Measurements from ENCODE around the gene PRKAG1. TPM values are rescaled to one million over a fixed set of nuclear protein-coding genes. Genes with fewer than 3 reads are reported as not detected.

The PRKAG1 gene
- total RNA-seq, 1 donor from 2014 or later: 68.5 TPM

GRCh38 chr12:48969160-48969771 lies 49.3 kb downstream of the PRKAG1 start:
- H3K36me3 ChIP-seq (ENCODE audit: control insufficient read depth, insufficient read depth, low read length): no peaks in the 10 kb centered on the region
- peaks cover 65% of the 10 kb centered on the region for H3K27me3 ChIP-seq (ENCODE audit: control insufficient read depth, insufficient read depth, low read length)
- no peak for DNase-seq (ENCODE audit: low read depth)
- TF ChIP-seq CTCF (IDR thresholded peaks at IDR 0.05; ENCODE audit: insufficient read depth, low read length, poor library complexity, severe bottlenecking): no peak
- H3K4me3 ChIP-seq (ENCODE audit: low read depth, low read length): no peak overlapping the region

GRCh38 chr12:48968467-48968866 lies 50.1 kb downstream of the PRKAG1 start:
- Histone ChIP-seq H3K36me3 (ENCODE audit: control insufficient read depth, insufficient read depth, low read length) (no peaks in the 10 kb centered on the region), H3K27me3 (ENCODE audit: control insufficient read depth, insufficient read depth, low read length) (peaks cover 57% of the 10 kb centered on the region), H3K4me3 (ENCODE audit: low read depth, low read length) (no peak overlapping the region)
- DNase-seq (ENCODE audit: low read depth): no peak
- no peak for TF ChIP-seq CTCF (IDR thresholded peaks at IDR 0.05; ENCODE audit: insufficient read depth, low read length, poor library complexity, severe bottlenecking)

- no peaks in the 10 kb centered on the region for H3K36me3 ChIP-seq (ENCODE audit: control insufficient read depth, insufficient read depth, low read length)
- peaks cover 53% of the 10 kb centered on the region for H3K27me3 ChIP-seq (ENCODE audit: control insufficient read depth, insufficient read depth, low read length)
- no peak for DNase-seq (ENCODE audit: low read depth)
- no peak for TF ChIP-seq CTCF (IDR thresholded peaks at IDR 0.05; ENCODE audit: insufficient read depth, low read length, poor library complexity, severe bottlenecking)
- H3K4me3 ChIP-seq (ENCODE audit: low read depth, low read length): no peak overlapping the region
These were observed 50.6 kb downstream of the PRKAG1 start for GRCh38 chr12:48967991-48968390.

- DNase-seq (ENCODE audit: low read depth): no peak
- Histone ChIP-seq H3K27me3 (ENCODE audit: control insufficient read depth, insufficient read depth, low read length) (peaks cover 37% of the 10 kb centered on the region), H3K4me3 (ENCODE audit: low read depth, low read length) (no peak overlapping the region), H3K36me3 (ENCODE audit: control insufficient read depth, insufficient read depth, low read length) (no peaks in the 10 kb centered on the region)
- TF ChIP-seq CTCF (IDR thresholded peaks at IDR 0.05; ENCODE audit: insufficient read depth, low read length, poor library complexity, severe bottlenecking): no peak
These were observed 52.2 kb downstream of the PRKAG1 start for GRCh38 chr12:48966177-48966895.

GRCh38 chr12:48965298-48965838 lies 53.2 kb downstream of the PRKAG1 start:
- Histone ChIP-seq H3K36me3 (ENCODE audit: control insufficient read depth, insufficient read depth, low read length) (no peaks in the 10 kb centered on the region), H3K27me3 (ENCODE audit: control insufficient read depth, insufficient read depth, low read length) (peaks cover 27% of the 10 kb centered on the region), H3K4me3 (ENCODE audit: low read depth, low read length) (no peak overlapping the region)
- DNase-seq (ENCODE audit: low read depth): no peak
- peak; percentile 41 for TF ChIP-seq CTCF (IDR thresholded peaks at IDR 0.05; ENCODE audit: insufficient read depth, low read length, poor library complexity, severe bottlenecking)
